Retinal pigment epithelial cell (primary cell): ENCODE data around the gene DOCK2.

ENCODE experiments used
- DNase-seq: peaks from one replicate; pipeline ENCODE4 v3.0.0-alpha.2; 2010; ENCODE audit warnings: low read depth
- H3K4me3 ChIP-seq: 2 replicates; pipeline ENCODE4 v1.5.1; 2011; ENCODE audit warnings: mild to moderate bottlenecking, low read length, control low read depth, moderate library complexity
- TF ChIP-seq, protein P1 (sequence below): conservative IDR thresholded peaks from 2 replicates; pipeline ENCODE4 v1.5.1; 2011; ENCODE audit warnings: low read depth, low read length, control low read depth, inconsistent platforms

Gene DOCK2

DNA sequence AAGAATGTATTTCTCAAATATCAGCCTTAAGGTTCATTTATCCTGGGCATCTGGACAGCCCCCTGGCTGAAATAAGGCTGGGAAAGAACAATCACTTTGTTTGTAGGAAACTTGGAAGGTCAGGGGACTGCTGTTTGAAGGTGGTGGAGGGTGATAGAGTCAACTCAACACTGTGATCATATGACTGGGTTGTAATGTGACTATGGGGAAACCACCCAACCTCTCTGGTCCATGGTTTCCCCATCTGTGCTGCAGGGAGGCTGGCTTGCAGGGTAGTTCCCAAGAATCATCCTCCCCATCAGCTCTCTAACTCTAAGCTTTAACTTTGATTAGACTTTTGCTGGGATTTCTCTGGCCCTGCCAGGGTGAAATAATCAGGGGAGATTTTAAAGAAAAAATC lies 333.3 kb downstream of the DOCK2 start:
- DNase-seq = no peak
- TF ChIP-seq, protein P1, sequence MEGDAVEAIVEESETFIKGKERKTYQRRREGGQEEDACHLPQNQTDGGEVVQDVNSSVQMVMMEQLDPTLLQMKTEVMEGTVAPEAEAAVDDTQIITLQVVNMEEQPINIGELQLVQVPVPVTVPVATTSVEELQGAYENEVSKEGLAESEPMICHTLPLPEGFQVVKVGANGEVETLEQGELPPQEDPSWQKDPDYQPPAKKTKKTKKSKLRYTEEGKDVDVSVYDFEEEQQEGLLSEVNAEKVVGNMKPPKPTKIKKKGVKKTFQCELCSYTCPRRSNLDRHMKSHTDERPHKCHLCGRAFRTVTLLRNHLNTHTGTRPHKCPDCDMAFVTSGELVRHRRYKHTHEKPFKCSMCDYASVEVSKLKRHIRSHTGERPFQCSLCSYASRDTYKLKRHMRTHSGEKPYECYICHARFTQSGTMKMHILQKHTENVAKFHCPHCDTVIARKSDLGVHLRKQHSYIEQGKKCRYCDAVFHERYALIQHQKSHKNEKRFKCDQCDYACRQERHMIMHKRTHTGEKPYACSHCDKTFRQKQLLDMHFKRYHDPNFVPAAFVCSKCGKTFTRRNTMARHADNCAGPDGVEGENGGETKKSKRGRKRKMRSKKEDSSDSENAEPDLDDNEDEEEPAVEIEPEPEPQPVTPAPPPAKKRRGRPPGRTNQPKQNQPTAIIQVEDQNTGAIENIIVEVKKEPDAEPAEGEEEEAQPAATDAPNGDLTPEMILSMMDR = no peak
- no peak overlapping the region for H3K4me3 ChIP-seq

DNA sequence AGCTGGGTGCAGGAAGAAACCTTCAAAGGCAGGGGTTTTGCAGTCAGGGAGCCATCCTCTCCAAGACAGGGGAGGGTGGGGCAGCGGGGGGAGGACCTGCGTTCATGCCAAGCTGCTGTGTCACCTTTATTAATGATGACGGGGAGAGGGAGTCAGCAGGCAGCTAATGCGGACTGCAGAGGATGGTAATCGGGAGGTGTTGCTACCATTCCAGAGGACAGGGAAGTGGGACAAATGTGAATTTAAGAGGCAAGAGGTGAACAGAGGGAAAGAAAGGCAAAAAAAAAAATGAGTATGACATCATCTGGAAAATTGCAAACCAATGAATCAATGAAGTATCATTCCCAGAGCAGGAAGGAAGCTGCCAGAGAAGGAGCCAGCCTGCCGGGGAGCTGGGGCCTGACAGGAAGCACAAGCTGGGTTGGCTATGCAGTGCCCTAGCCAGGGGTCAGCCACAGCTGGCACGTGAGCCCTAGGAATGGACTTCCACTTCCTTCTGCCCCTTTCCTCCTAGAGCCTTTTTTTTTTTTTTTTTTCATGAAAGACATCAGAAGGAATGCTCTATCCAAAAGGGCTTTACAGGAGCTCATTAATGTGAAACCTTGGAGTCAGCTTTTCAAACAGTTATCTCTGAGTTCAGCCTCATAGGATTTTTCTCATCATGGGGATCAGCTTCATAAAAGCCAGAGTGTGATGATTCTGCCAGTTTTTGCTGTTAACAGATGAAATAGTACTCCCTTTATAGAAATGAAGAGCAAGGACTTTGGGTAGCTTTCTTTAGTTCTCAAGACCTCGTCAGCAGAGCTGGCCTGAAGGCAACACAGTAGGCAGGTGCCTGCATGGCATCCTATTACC lies 334.1 kb downstream of the DOCK2 start:
- TF ChIP-seq, protein P1 = no peak
- H3K4me3 ChIP-seq = no peak overlapping the region
- DNase-seq = peak; percentile 57

DNA sequence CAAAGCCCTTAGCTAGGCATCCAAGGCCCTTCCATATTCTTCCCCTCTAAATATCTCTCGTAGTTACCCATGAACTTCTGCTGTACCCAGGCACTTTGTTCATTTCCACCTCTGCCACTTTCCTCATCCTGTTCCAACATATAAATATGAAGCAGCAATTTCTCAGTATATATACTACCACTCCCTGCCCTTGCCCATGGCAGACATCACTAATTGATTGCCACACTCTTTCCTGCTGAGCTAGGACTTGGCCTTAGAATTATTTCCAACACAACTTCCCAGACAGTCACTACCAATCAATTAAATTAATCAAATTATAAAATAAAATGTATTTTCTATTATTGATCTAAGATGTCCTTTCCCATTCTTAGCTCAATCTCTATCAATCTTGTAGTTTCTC lies 334.7 kb downstream of the DOCK2 start:
- TF ChIP-seq, protein P1 = no peak
- no peak for DNase-seq
- no peak overlapping the region for H3K4me3 ChIP-seq

DNA sequence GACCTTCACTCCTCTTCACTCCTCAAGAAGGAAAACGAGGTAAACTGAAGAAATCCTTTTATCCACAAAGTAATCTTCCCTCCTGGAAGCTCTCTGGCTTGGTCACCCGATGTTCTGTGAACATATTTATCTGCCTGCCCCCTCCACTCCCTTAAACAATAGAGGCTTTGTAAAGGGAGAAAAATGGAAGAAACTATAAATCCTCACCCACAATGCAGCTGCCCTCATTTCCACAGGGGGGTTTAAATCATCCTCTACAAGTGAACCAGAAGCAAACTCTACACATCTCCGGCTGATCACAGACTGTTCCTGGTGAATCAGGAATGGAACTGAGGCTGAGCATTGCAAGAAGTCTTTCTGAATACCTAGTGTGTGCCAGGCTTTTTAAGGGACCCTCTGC lies 336.0 kb downstream of the DOCK2 start:
- TF ChIP-seq, protein P1 = no peak
- H3K4me3 ChIP-seq = no peak overlapping the region
- no peak for DNase-seq

DNA sequence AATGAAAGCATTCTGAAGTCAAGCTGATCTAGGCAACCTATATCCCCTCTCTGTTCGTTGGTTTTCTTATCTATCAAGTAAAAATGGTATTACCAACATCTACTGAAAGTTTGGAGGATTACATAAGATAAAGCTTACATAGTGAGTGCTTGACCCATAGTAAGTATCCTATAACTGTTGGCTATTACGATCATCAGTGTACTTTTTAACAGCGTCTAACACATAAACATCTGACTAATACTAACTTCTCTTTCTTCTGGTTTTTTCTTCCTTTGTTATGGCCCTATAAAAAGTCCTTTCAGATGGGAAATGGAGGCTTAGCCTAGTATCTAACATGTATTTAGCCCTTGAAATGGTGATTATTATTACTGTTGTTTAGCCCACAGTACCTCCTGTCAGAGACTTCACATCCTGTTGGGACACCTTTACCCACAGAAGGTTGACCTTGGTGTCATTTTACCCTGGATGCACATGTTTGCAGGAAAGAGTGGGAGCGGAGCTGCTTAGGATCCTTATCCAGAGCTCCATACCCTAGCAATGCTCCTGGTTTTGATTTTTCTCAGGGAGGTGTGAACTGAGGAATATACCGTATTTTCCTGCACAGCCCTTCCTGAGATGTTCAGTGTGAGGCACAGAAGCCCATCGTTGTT lies 337.2 kb downstream of the DOCK2 start:
- no peak for DNase-seq
- no peak overlapping the region for H3K4me3 ChIP-seq
- TF ChIP-seq, protein P1 = no peak

DNA sequence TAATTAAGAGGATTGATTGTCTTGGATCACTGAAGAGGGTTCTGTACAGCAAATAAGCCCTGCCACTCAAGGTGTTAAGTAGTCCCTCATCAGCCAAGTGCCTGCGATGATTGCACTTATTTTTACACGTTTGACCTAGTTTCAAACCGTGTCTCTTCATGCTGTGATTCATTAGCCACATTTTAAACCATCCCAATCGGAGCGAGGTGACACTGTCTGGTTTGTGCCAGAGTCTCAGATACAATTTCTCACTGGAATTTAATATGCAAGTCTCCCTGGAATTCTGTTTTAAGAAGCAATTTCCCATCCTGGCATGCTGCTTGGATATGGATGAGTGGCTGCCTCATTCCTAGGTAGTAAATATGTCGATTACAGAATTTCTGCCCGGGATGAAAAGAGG lies 341.6 kb downstream of the DOCK2 start:
- no peak for DNase-seq
- TF ChIP-seq, protein P1 = no peak
- H3K4me3 ChIP-seq = peak overlapping the region; percentile 52

DNA sequence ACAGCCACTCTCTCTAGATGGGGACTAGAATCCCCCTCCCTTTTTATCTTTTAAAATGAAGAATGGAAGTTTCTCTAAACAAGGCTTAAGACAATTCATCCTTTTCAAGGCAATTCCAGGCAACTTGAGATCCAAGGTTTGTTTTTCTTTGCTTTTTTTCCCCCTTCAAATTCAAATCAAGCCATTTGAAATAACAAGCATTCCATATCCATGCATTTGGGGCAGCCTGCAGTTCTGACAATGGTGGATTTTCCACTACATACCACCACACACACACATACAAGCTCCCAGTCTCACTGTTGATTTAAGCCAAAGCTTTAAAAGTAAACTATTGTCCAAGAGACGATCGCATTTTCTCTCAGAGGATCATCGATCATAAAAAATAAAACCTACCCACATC lies 342.8 kb downstream of the DOCK2 start:
- TF ChIP-seq, protein P1 = no peak
- H3K4me3 ChIP-seq = peak overlapping the region; percentile 52
- DNase-seq = no peak
